ENCODE measurements around the gene PLP2.

- TF ChIP-seq CTCF (IDR thresholded peaks at IDR 0.05 in 8 of 11, conservative IDR thresholded peaks at IDR 0.05 in 3 of 11): no peak
- TF ChIP-seq POLR2AphosphoS5 (IDR thresholded peaks at IDR 0.05): peak; percentile 71 to 79 (median 76)
- no peak for TF ChIP-seq POLR2A (IDR thresholded peaks at IDR 0.05)
Observed at GRCh38 chrX:49171752-49172279, at the start of gene PLP2.

Data from spleen (tissue), 7 donors.